NCI-H774 (cell line): ENCODE results near the gene SHC4.
"Not testable (repeated sequence)": the region's sequence is repeated elsewhere in the genome, so short reads cannot be mapped to it uniquely, and the experiment has no call there.

Experiments
- DNase-seq: peaks from one replicate; lab custom pipeline; 2025; lab: John Stamatoyannopoulos, UW

Gene SHC4

DNA sequence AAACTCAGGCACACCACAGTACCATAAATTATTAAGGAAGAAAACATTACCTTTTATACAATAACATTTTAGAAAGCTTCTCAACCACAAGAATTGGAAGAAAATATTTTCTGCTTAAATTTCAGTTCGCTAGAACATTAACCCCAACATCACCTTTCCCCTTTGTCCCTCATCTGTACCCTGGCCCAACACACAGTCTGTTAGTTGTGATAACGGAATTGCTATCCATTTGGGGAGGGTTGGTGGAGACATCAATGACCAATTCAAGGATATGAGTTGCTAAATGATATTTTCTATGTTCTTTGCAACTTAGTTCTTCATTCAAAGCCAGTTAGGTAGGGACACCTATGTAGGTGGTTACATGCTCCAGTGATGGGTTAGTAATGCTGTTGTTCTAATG lies 80.0 kb downstream of the SHC4 start:
- DNase-seq, result no peak

DNA sequence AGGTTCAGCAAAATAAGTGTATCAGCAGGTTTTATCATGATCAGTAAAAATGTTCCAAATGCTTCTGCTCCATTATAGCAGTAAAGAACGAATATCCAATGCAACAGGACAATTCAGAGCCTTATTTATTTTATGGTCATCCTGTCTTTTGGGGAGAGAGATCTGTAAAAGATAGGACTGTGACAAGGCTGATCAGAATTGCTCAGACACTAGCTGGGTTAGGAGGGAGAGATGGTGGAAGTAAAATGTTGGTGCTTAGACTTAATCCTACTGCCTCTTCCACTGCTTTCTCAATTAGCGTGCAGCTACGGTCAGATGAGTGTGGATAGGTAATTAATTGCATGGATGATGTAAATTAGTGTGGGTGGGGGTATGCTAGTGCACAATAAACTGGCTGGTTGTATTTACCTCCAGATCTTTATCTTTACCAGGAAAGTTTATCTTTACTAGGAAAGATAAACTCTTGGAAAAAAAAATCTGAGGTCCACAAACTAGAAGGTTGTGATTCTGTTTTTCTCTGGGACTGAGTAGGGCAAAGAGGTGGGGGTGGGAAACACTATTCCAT lies 83.6 kb downstream of the SHC4 start:
- no peak for DNase-seq

DNA sequence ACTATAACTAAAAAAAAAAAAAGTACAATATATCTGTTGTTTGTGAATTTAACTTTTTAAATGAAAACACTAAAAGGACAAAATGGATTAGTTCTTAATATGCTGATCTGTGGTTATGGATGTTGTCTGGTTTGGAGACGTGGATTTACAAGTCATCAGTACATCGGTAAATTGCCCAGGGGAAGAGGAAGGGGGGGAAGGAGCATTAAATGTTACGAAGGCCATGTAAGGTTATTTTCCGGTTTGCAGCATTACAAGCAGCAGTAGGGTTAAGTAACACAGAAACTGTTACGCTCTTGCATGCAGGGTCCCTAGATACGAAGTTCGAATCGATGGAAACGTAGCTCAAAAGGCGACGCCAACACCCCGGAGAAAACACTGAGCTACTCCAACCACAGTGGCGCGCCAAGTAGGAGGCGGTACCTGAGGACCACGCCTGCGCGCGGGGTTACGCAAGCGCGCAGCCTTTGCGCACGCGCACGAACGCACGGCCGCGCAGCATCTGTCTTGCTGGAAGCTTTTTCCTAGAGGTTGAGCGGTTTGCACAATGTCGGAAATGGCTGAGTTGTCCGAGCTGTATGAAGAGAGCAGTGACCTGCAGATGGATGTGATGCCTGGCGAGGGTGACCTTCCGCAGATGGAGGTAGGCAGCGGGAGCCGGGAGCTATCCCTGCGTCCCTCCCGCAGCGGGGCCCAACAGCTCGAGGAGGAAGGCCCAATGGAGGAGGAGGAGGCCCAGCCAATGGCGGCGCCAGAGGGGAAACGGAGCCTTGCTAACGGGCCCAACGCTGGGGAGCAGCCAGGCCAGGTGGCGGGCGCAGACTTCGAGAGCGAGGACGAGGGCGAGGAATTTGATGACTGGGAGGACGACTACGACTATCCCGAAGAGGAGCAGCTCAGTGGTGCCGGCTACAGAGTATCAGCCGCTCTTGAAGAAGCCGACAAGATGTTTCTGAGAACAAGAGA lies 85.8 kb downstream of the SHC4 start, which contains the start of gene EID1:
EID1 (plus strand) TSS at position 505 of the 966 bp plus-strand sequence; CDS start at position 548, 43 bp downstream.
- DNase-seq, result peak; percentile 92

DNA sequence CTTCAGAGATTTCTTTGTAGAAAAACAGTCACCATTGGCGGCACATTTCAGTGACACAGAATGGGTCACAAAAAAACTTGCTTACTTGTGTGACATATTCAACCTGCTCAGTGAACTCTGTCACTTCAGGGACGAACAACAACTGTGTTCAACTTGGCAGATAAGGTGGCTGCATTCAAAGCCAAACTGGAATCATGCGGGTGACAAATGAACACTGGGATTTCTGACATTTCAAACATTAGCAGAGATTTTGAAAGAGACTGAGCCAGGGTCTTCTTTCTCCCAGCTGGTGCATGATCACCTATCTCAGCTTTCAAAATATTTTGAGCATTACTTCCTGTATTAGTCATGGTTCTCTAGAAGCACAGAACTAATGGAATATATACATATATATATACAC lies 87.7 kb downstream of the SHC4 start:
- DNase-seq, result no peak

DNA sequence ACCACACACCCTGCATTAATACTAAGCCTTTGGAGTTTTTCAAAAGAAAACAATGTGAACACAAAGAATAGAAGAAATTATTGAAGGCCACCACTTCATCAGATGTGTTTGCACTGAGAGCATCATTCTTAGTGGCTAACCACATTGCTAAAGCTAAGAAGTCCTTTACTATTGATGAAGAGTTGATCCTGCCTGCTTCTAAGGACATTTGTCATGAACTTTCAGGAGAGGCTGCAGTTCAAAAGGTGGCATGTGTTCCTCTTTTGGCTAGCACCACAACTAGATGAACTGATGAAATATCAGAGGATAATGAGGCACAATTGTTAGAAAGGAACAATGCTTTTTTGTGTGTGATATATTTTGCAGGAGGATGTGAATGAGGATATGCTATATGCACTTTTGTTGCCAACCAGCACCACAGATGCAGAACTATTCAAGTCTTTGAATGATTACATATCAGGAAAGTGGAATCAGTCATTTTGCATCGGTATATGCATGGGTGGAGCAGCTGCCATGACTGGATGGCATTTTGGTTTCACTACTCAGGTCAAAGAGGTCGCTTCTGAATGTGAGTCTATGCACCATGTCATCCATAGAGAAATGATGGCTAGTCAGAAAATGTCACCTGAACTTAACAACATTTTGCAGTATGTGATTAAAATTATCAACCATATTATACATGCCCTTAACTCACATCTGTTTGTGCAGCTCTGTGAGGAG lies 88.3 kb downstream of the SHC4 start:
- no peak for DNase-seq

DNA sequence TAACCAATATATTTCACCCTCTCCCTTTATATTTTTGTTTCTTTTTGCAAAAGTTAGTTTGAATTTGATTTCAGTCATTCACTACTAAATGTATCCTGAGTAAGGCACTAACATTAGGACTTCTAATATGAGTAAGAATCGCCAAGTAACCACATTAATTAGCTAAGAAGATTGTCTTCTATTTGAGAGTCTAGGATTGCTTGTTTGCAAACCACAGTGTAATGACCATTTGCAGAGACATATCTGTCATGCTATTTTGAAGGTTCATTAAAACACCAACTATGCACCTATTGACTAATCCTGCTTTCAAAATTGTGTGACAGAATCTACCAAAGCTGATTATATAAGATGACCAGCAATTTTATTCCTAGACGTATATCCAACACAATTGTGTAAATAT lies 91.1 kb downstream of the SHC4 start:
- no peak for DNase-seq

DNA sequence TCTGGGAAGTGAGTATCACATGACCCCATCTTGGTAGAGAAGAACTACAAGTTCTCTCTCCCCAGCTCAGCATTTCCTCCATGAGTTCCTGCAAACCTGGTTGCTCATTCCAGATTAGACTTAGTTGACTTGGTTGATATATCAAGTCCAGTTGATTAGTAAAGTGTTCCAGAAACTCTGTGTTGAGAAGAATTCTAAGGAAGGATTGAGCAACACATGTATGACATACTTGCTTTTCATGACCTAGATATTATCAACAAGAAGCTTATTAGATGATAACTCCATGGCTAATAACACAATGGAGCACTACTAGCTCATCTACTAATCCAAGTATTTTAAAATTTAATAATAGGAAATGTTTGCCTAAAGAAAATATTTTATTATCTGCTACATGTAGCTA lies 92.2 kb downstream of the SHC4 start:
- DNase-seq, result no peak

DNA sequence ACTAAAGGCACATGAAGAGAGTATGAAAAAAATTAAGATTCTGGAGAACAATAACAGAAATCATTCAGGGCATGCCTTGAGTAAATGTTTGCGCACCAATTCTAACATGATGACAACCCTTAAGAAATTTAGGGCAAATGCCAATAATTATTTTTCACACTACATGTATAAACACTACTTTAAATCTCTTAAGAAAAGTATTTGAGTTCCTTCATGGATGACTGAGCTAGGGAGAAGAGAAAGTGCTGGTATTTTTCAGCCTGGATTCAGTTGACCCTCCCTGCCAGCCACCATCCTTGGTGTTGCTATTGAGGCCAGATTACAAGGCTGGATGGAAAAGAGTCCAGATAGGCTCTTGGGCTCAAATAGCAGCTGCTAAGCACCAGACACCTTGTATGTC lies 93.8 kb downstream of the SHC4 start:
- no peak for DNase-seq

DNA sequence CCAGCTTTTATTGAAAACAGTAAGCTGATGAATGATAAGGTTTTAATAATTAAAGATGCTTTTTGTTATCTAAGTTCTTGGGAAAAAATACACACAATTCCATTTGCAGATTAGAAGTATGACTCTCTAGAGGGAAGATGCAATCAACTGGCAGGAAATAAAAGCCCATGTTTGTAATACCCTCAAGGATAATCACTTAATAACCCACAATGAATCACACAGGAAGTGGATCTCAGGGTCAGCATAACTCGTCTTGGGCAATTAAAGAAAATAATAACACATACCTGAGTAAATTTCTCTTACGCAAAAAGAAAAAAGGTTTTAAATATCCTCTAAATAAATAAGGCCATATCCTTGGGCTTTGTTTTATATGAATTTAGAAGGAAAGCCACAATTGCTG lies 95.2 kb downstream of the SHC4 start:
- no peak for DNase-seq

DNA sequence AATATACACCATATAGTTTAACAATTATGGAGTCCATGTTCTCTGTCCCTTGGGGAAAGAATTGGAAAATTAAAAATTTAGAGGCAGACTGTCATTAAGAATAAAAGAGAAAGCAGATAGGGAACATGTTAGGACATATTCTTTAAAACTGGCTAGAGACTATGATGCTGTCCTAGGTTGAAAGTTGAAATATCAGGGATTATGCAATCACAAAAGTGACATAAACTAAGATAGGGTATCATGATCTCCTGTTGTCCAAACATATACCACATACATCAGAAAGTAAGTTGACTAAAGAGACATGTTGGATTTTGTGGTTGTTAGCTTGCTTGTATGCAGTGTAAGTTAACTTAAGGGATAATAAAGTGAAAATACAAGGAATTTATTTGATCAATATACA lies 95.7 kb downstream of the SHC4 start:
- DNase-seq, result no peak

DNA sequence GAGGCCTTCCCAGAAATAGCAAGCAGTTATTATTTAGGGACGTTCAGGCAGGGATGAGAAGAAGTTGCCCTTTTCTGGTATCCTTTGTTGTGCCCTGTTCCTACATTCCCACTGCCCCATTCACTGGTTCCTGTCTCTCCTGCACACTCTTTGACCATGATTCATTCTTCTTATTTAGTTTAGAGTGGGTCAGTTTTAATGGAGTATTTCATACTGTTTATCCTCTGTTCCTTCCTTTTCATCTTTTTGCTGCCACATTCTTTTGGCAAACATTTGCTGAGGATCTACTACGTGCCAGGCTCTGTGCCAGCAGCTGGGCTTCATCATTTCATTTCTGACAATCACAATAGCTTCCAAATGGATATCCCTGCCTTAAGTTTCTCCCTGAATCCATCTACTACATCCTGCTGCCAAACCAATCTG lies 97.6 kb downstream of the SHC4 start:
- DNase-seq, result no peak

DNA sequence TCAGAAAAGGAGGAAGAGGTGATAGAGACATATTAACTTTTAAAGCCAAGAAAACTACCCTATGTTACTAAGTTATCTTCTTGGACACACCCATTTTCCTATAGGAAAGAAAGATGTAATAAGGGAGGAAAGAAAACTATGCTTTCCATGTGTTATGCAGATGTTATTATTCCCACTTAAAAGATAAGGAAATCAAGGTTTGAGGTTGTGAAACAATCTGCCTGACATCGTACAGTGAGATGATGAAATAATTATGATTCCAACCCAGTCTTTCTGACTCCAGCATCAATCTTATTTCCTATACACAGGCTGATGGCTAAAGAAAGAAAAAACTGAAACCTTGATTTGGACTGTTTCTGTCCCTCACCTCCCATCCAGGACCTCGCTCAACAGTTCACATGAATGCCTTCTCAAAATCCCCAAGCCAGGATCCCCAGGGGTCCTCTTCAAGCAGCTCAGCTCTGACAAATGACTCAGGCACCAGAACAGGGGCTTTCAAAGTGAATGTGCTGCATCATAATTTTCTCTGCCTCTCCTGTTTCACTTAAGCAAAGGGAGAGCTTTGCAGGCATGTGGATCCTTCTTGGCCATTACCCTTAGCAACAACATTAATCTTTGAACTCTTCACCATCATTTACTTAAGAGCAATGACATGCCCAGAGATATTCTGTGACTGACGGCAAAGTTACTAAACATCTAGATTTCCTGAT lies 98.2 kb downstream of the SHC4 start:
- DNase-seq, result no peak

DNA sequence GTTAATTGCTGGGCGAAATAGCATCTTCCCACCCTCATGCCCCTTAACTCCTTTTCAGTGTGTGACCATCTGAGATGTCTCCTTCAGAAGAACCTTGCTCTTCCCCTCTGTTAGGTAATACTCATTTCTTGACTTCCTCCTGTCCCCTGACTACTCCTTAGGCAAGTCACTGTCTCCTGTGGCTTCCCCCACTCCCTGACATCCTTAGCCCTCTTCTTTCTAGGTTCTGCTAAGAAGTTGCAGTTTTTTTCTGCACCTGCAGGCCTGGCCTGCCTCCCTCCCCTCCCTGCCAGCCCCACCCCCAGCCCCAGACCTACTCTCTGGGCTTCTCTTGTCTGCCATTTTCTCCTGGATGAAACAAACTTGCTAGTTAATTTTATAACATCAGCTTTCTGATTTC lies 101.0 kb downstream of the SHC4 start:
- no peak for DNase-seq

DNA sequence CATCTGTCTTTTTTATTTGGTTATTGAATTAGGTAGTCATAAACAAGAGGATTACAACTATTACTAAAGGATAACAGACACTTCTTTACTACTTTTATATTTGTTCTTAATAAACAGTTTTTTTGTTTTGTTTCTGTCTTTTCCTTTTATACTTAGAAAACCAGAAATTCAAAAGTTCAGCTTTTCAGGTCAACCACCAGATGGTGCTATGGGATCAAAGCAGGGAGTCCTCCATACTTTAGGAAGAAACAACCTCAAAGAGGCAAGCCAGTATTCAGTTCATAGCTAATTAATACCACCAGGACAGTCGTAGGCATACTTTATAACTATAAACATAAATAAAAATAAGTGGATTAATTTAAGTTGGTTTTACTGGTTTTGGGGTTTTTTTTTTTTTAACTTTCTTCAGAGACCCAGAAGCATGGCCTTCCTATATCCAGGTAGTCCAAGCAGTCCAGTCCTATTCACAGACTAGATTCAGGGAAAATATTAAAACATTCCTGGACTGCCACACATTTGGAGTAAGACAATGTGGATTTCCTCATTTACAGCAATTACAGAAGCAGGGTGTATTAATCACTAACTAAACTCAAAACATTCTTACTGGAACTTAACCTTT lies 101.8 kb downstream of the SHC4 start:
- DNase-seq, result peak; percentile 54

DNA sequence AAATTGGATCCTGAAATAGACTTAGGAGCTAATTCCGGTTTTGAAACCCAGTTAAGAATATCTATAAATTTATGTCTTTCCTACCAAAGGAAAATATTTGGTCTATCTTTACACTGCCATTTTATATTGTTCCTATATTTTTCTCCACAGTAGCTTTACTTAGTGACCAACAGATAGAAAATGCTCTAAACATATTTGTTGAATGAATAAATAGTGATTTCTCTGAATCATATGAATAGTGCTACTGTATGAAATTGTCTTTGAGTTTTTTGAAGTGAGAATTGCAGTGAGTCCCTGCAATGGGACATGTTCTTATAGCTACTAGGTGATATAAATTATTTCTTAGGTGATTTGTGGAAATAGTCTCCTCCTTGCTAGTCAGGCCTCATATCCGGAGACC lies 104.3 kb downstream of the SHC4 start:
- no peak for DNase-seq

DNA sequence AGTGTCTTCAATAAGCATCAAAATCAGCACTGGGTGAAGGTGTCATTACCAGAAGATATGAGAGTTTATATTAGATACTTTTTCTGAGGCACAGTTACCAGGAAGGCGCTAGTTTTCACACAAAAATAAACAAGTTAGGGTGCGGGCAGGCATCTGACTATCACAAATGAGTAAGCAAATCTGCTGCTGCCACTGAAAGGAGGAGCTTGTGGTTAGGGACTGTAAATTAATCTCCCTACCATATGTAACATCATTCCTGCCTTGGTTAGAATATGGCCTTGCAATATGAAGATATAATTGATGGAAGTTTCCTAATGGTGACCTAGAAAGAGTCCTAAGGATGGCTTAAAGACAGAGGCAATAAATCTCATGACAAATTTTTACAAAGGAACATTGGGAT lies 105.3 kb downstream of the SHC4 start:
- DNase-seq, result no peak

DNA sequence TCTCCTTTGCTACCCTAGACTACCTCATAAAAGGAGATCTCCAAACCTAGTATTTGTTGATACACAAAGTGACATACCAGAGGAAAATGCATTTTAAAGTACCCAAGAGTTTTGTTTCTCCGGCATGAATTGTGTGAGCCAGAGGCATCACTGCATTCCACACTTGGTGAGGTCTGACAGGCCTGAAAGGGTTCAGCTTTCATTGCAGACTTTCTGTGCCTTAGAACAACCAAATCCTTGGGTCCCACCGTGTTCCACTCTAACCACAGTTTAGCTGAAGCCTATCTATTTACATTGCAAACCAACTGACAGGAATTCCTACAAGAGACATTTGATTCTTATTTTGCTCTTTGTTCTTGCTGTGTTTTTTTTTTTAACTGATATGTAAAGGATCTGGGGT lies 106.8 kb downstream of the SHC4 start:
- no peak for DNase-seq

DNA sequence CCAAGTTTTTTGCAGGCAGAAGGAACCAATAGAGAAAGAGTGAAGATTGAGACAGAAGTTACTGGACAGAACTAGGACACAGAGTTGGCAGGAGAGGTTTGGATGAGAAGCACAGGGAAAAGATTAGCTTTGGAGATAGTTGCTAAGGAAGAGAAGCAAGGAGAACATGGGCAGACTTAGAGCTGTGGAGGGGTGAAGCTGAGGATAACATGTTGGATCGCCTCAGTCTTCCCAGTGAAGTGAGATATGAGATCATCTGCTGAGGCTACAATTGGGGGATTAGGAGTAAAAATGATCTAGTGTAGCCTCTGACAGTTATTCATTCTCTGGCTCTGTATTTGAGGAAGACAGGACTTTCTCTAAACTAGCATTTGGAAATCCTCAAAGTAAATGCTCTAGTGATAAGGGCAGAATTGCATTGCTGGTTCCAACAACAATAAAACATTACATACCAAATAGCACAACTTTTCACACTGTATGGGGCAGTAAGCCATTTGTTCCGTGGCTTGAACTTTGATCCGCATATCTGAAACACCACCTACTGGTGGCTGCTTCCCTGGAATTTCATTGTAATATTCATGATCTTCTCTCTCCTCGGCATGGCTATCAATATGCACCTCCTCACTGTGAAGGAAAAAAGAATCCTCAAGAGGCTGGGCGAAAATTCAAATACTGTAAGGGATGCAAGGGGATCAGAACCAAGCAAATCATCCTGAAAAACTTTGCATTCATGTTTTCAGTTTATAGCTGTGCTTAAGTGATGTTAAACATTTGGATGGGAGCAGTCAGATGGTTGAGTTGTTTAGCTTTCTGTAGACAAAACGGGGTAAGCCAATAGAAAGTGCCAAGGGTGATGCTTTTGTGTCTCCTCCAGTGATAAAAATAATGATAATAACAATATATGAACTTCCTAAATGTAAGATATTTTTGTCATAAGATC lies 107.9 kb downstream of the SHC4 start:
- no peak for DNase-seq

DNA sequence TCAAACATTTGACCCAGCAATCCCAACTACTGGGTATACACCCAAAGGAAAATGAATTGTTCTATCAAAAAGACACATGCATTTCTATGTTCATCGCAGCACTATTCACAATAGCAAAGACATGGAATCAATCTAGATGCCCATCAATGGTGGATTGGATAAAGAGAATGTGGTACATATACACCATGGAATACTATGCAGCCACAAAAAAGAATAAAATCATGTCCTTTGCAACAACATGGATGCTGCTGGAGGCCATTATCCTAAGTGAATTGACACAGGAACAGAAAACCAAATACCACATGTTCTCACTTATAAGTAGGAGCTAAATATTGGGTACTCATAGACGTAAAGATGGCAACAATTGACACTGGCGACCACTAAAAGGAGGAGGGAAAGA lies 109.3 kb downstream of the SHC4 start:
- DNase-seq, result not testable (repeated sequence)

DNA sequence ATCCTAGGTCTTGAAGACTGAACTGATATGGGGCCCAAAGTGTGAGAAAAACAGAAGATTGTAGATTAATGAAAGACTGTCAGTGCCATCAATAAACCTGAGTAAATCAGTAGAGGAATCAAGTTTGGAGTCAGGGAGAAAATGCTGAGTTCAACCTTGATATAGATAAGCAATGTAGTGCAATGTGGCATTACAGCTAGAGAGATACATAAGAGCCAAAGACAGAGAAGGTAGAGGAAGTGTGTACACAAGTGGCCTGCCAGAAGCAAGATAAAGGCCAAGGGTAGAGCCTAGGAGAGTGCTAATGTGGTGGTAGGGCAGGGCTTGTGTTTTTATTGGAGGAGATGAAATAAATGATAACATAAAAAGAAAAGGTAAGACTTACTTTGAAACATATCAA lies 111.8 kb downstream of the SHC4 start:
- DNase-seq, result no peak

DNA sequence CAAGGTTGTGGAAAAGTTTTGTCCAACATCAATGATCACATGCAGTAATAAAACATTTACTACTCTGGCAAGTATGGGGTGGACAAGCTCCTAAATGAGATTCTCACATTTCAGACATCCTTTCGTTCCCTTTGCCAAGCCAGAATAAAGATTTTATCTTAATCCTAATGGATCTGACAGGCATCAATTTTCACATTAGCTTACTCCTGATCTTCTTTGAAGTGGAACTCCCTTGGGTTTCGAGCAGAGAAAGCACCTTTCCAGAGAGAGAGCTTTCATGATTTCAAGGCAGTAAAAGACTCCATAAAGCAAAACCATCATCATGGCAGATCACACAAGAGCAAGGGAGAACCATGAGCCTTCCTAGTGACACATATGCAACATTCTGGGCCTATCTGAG lies 113.1 kb downstream of the SHC4 start:
- DNase-seq, result no peak
